GM18505 (cell line): Measurements from ENCODE around the gene UBE2L3.
"Not testable (repeated sequence)": the region's sequence is repeated elsewhere in the genome, so short reads cannot be mapped to it uniquely, and the experiment has no call there.

Source experiments
- ATAC-seq: cut with Tn5 transposase; IDR thresholded peaks from one replicate; pipeline ENCODE4 v1.9.1; 2021; ENCODE audit not compliant: unreplicated experiment
- POLR2A ChIP-seq: IDR thresholded peaks from 4 replicates; pipeline ENCODE4 v1.6.1; 2011; ENCODE audit warnings: borderline replicate concordance; ENCODE audit not compliant: insufficient read depth, insufficient read length; ENCODE audit errors: extremely low read depth

UBE2L3 gene

GRCh38 chr22:21564411-21564810, 3.1 kb upstream of the UBE2L3 start:
- TF ChIP-seq POLR2A = no peak
- no peak for ATAC-seq

- ATAC-seq = peak; percentile 23
- TF ChIP-seq POLR2A = no peak
Observed at GRCh38 chr22:21568347-21569075, 997 bp downstream of the UBE2L3 start.

GRCh38 chr22:21569076-21569427, 1.5 kb downstream of the UBE2L3 start:
- not testable (repeated sequence) for ATAC-seq

GRCh38 chr22:21569459-21570170, 2.1 kb downstream of the UBE2L3 start:
- ATAC-seq = no peak
- no peak for TF ChIP-seq POLR2A

GRCh38 chr22:21570398-21570797, 2.9 kb downstream of the UBE2L3 start:
- no peak for TF ChIP-seq POLR2A
- ATAC-seq = no peak

- no peak for ATAC-seq
- no peak for TF ChIP-seq POLR2A
Observed at GRCh38 chr22:21571679-21572078, 4.2 kb downstream of the UBE2L3 start.

- no peak for ATAC-seq
- TF ChIP-seq POLR2A = no peak
Observed at GRCh38 chr22:21573293-21573734, 5.8 kb downstream of the UBE2L3 start.

- TF ChIP-seq POLR2A = no peak
- no peak for ATAC-seq
Observed at GRCh38 chr22:21573750-21574494, 6.4 kb downstream of the UBE2L3 start.

GRCh38 chr22:21579474-21579851, 11.9 kb downstream of the UBE2L3 start:
- ATAC-seq = no peak
- TF ChIP-seq POLR2A = no peak

- not testable (repeated sequence) for ATAC-seq
Observed at GRCh38 chr22:21580623-21581007, 13.1 kb downstream of the UBE2L3 start.

- not testable (repeated sequence) for ATAC-seq
Observed at GRCh38 chr22:21581009-21581713, 13.6 kb downstream of the UBE2L3 start.

- no peak for ATAC-seq
- TF ChIP-seq POLR2A = no peak
Observed at GRCh38 chr22:21582801-21583740, 15.6 kb downstream of the UBE2L3 start.

- no peak for ATAC-seq
- TF ChIP-seq POLR2A = no peak
Observed at GRCh38 chr22:21585389-21585788, 17.9 kb downstream of the UBE2L3 start.
